ENCODE results near the gene NAV2. TPM values are rescaled to one million over a fixed set of nuclear protein-coding genes. Genes with fewer than 3 reads are reported as not detected.

NAV2 gene
- total and polyA plus RNA-seq, 2 donors from 2014 or later = 5.9 to 37.7 TPM

- no peak overlapping the region for H3K4me3 ChIP-seq (ENCODE audit: low read length in 3 of 3)
- no peaks in the 10 kb centered on the region for H3K36me3 ChIP-seq (ENCODE audit: control insufficient read depth in 2 of 3, insufficient read depth in 3 of 3, low read length in 3 of 3)
- no peaks in the 10 kb centered on the region for H3K27me3 ChIP-seq (ENCODE audit: control insufficient read depth, insufficient read depth, low read length)
- H3K9me3 ChIP-seq (ENCODE audit: control insufficient read depth in 2 of 3, insufficient read depth in 1 of 3, low read length in 3 of 3) = peaks cover 0 to 3% (median 0%) of the 10 kb centered on the region in 3 donors
- H3K4me1 ChIP-seq (ENCODE audit: control insufficient read depth in 2 of 3, insufficient read depth in 2 of 3, low read depth in 1 of 3, low read length in 3 of 3) = no peaks in the 10 kb centered on the region
- no peak for TF ChIP-seq CTCF (IDR thresholded peaks at IDR 0.05; ENCODE audit: borderline replicate concordance, extremely low read depth, insufficient read depth)
- no peak overlapping the region for H3K27ac ChIP-seq (ENCODE audit: low read depth in 2 of 2, low read length in 2 of 2)
- intact Hi-C loops (cut with DNase I) = no loop called here
- no peak overlapping the region for H3K9ac ChIP-seq (ENCODE audit: low read length in 3 of 3)
- no peak for DNase-seq
- FAIRE-seq = no peak
These were observed 72.6 kb downstream of the NAV2 start for GRCh38 chr11:19785265-19785664.

- intact Hi-C loops (cut with DNase I) = no loop called here
- Histone ChIP-seq H3K36me3 (ENCODE audit: control insufficient read depth in 2 of 3, insufficient read depth in 3 of 3, low read length in 3 of 3) (no peaks in the 10 kb centered on the region), H3K9me3 (ENCODE audit: control insufficient read depth in 2 of 3, insufficient read depth in 1 of 3, low read length in 3 of 3) (peaks cover 0 to 3% (median 0%) of the 10 kb centered on the region in 3 donors), H3K27ac (ENCODE audit: low read depth in 2 of 2, low read length in 2 of 2) (no peak overlapping the region), H3K4me1 (ENCODE audit: control insufficient read depth in 2 of 3, insufficient read depth in 2 of 3, low read depth in 1 of 3, low read length in 3 of 3) (no peaks in the 10 kb centered on the region), H3K27me3 (ENCODE audit: control insufficient read depth, insufficient read depth, low read length) (no peaks in the 10 kb centered on the region), H3K4me3 (ENCODE audit: low read length in 3 of 3) (no peak overlapping the region), H3K9ac (ENCODE audit: low read length in 3 of 3) (no peak overlapping the region)
- no peak for TF ChIP-seq CTCF (IDR thresholded peaks at IDR 0.05; ENCODE audit: borderline replicate concordance, extremely low read depth, insufficient read depth)
- DNase-seq (no peak), FAIRE-seq (no peak)
These were observed 74.0 kb downstream of the NAV2 start for GRCh38 chr11:19786644-19787043.

- no peak overlapping the region for H3K4me3 ChIP-seq (ENCODE audit: low read length in 3 of 3)
- DNase-seq (no peak), FAIRE-seq (no peak)
- H3K9me3 ChIP-seq (ENCODE audit: control insufficient read depth in 2 of 3, insufficient read depth in 1 of 3, low read length in 3 of 3) = no peaks in the 10 kb centered on the region
- intact Hi-C loops (cut with DNase I) = no loop called here
- no peak overlapping the region for H3K9ac ChIP-seq (ENCODE audit: low read length in 3 of 3)
- no peaks in the 10 kb centered on the region for H3K36me3 ChIP-seq (ENCODE audit: control insufficient read depth in 2 of 3, insufficient read depth in 3 of 3, low read length in 3 of 3)
- no peaks in the 10 kb centered on the region for H3K27me3 ChIP-seq (ENCODE audit: control insufficient read depth, insufficient read depth, low read length)
- TF ChIP-seq CTCF (IDR thresholded peaks at IDR 0.05; ENCODE audit: borderline replicate concordance, extremely low read depth, insufficient read depth) = no peak
- peaks cover 0 to 2% (median 0%) of the 10 kb centered on the region in 3 donors for H3K4me1 ChIP-seq (ENCODE audit: control insufficient read depth in 2 of 3, insufficient read depth in 2 of 3, low read depth in 1 of 3, low read length in 3 of 3)
- no peak overlapping the region for H3K27ac ChIP-seq (ENCODE audit: low read depth in 2 of 2, low read length in 2 of 2)
These were observed 75.8 kb downstream of the NAV2 start for GRCh38 chr11:19788435-19788834.

GRCh38 chr11:19789245-19789644, 76.6 kb downstream of the NAV2 start:
- Histone ChIP-seq H3K4me1 (ENCODE audit: control insufficient read depth in 2 of 3, insufficient read depth in 2 of 3, low read depth in 1 of 3, low read length in 3 of 3) (peaks cover 0 to 2% (median 0%) of the 10 kb centered on the region in 3 donors), H3K9me3 (ENCODE audit: control insufficient read depth in 2 of 3, insufficient read depth in 1 of 3, low read length in 3 of 3) (no peaks in the 10 kb centered on the region), H3K4me3 (ENCODE audit: low read length in 3 of 3) (no peak overlapping the region), H3K27me3 (ENCODE audit: control insufficient read depth, insufficient read depth, low read length) (no peaks in the 10 kb centered on the region), H3K36me3 (ENCODE audit: control insufficient read depth in 2 of 3, insufficient read depth in 3 of 3, low read length in 3 of 3) (no peaks in the 10 kb centered on the region), H3K27ac (ENCODE audit: low read depth in 2 of 2, low read length in 2 of 2) (no peak overlapping the region), H3K9ac (ENCODE audit: low read length in 3 of 3) (no peak overlapping the region)
- no peak for TF ChIP-seq CTCF (IDR thresholded peaks at IDR 0.05; ENCODE audit: borderline replicate concordance, extremely low read depth, insufficient read depth)
- no peak for DNase-seq
- intact Hi-C loops (cut with DNase I) = no loop called here
- no peak for FAIRE-seq

Measured in kidney (tissue), 14 donors.